HUES6 (cell line): Measurements from ENCODE around the gene RNF150.

Experiments
- H3K27ac ChIP-seq: 2 replicates; pipeline ENCODE4 v1.7.0; 2013; ENCODE audit warnings: low read depth, mild to moderate bottlenecking, low read length, inconsistent platforms
- H3K27me3 ChIP-seq: 2 replicates; pipeline ENCODE4 v1.6.1; 2013; ENCODE audit warnings: low read length; ENCODE audit not compliant: control insufficient read depth, insufficient read depth
- H3K36me3 ChIP-seq: 2 replicates; pipeline ENCODE4 v1.6.1; 2013; ENCODE audit warnings: low read length; ENCODE audit not compliant: control insufficient read depth, insufficient read depth
- H3K4me1 ChIP-seq: 2 replicates; pipeline ENCODE4 v1.6.1; 2013; ENCODE audit warnings: low read length; ENCODE audit not compliant: control insufficient read depth, insufficient read depth
- H3K4me3 ChIP-seq: 2 replicates; pipeline ENCODE4 v1.5.1; 2013; ENCODE audit warnings: low read depth, low read length
- H3K9ac ChIP-seq: one replicate; pipeline ENCODE4 v1.6.1; 2013; ENCODE audit warnings: mild to moderate bottlenecking, low read length
- H3K9me3 ChIP-seq: 2 replicates; pipeline ENCODE4 v1.6.1; 2013; ENCODE audit warnings: low read depth, low read length; ENCODE audit not compliant: control insufficient read depth, insufficient read depth

Gene RNF150

GRCh38 chr4:141046255-141046654 is 87.0 kb downstream of the RNF150 start:
- Histone ChIP-seq H3K27ac (no peak overlapping the region), H3K4me3 (no peak overlapping the region), H3K9ac (no peak overlapping the region), H3K4me1 (0 out of 2 replicates have a peak, but pooled peaks cover under 1% of the 10 kb centered on the region), H3K36me3 (no peaks in the 10 kb centered on the region), H3K9me3 (peaks cover 12% of the 10 kb centered on the region), H3K27me3 (no peaks in the 10 kb centered on the region)

DNA sequence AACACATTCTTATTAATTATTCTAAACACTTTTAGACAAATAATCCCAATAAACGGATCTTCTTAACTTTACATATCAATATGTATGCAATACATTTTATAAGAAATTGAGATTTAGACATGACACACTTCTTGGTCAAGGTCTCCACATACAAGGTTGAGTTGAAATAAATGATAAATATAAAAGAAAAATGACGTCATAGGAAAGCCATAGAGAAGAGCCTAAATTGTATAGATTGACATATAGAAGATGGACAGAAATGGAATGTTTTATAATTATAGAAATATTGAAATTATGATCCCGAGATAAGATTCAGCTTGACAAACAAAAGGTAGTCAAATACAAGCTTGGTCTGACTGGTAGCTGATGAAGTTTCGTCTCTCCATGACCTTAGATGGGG is 87.4 kb downstream of the RNF150 start:
- H3K4me1 ChIP-seq = peaks cover 3% of the 10 kb centered on the region; the same call in 1 of the 2 replicates

DNA sequence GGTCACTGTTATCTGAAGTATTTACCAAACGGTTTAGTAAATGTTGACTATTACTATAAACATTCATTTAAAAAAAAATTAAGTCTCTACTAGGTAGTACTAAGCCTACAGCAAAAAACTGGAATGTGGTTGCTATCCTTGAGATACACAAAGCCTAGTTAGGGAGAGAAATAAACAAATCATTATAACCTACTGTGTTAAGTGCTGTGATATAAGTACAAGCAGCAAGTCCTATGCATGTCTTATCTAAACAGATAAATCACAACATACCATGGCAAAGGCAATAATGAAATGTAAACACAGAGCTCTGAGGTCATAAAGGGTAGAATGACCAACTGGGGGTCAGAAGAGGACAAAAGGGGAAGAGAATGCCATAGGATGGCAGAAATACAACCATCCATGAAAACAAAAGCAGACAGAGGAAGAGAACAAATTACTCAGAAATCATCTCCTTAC is 92.2 kb downstream of the RNF150 start:
- H3K9me3 ChIP-seq = no peaks in the 10 kb centered on the region
- no peak overlapping the region for H3K27ac ChIP-seq

More for the DNA sequence above, 87.4 kb downstream of the RNF150 start:
- no peak overlapping the region for H3K9ac ChIP-seq
- no peak overlapping the region for H3K4me3 ChIP-seq
- no peak overlapping the region for H3K27ac ChIP-seq
- peaks cover 8% of the 10 kb centered on the region for H3K9me3 ChIP-seq
- H3K27me3 ChIP-seq = no peaks in the 10 kb centered on the region
- H3K36me3 ChIP-seq = no peaks in the 10 kb centered on the region

GRCh38 chr4:141039156-141039555 is 94.1 kb downstream of the RNF150 start:
- Histone ChIP-seq H3K27ac (no peak overlapping the region), H3K9ac (no peak overlapping the region), H3K36me3 (no peaks in the 10 kb centered on the region), H3K4me1 (peaks cover 3% of the 10 kb centered on the region; the same call in 1 of the 2 replicates), H3K27me3 (no peaks in the 10 kb centered on the region), H3K9me3 (no peaks in the 10 kb centered on the region), H3K4me3 (no peak overlapping the region)

More for the DNA sequence above, 92.2 kb downstream of the RNF150 start:
- Histone ChIP-seq H3K27me3 (no peaks in the 10 kb centered on the region), H3K4me1 (peaks cover 3% of the 10 kb centered on the region; the same call in 1 of the 2 replicates), H3K36me3 (no peaks in the 10 kb centered on the region), H3K4me3 (no peak overlapping the region), H3K9ac (no peak overlapping the region)

GRCh38 chr4:141038428-141038827 is 94.8 kb downstream of the RNF150 start:
- H3K36me3 ChIP-seq = no peaks in the 10 kb centered on the region

DNA sequence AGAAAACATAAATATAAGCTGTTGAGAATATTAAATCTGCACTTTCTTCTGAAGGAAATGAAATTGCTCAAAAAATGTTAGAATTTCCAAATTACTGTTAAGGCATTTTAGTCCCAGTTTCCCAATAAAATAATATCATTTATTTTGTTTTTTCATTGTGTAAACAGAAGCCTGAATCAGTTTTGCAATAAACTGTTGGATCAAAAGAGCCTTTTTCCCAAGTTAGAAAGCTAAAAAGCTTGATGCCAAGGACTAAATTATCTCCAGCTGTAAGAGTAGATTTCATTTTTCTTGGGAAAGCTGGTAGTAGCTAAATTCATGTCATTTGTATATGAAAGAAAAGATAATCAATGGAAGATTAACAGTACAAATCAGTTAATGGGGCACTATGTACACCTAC is 95.8 kb downstream of the RNF150 start:
- H3K9me3 ChIP-seq = no peaks in the 10 kb centered on the region
- no peak overlapping the region for H3K9ac ChIP-seq
- H3K27ac ChIP-seq = no peak overlapping the region
- no peaks in the 10 kb centered on the region for H3K27me3 ChIP-seq
- peaks cover 3% of the 10 kb centered on the region; the same call in 1 of the 2 replicates for H3K4me1 ChIP-seq
- H3K36me3 ChIP-seq = no peaks in the 10 kb centered on the region
- H3K4me3 ChIP-seq = no peak overlapping the region

More at GRCh38 chr4:141038428-141038827, 94.8 kb downstream of the RNF150 start:
- Histone ChIP-seq H3K4me1 (peaks cover 3% of the 10 kb centered on the region; the same call in 1 of the 2 replicates), H3K9me3 (no peaks in the 10 kb centered on the region), H3K27ac (no peak overlapping the region), H3K9ac (no peak overlapping the region), H3K27me3 (no peaks in the 10 kb centered on the region), H3K4me3 (no peak overlapping the region)

- no peak overlapping the region for H3K27ac ChIP-seq
- H3K36me3 ChIP-seq = no peaks in the 10 kb centered on the region
- no peaks in the 10 kb centered on the region for H3K9me3 ChIP-seq
- no peaks in the 10 kb centered on the region for H3K27me3 ChIP-seq
- H3K4me3 ChIP-seq = no peak overlapping the region
- H3K4me1 ChIP-seq = peaks cover 3% of the 10 kb centered on the region; the same call in 1 of the 2 replicates
- no peak overlapping the region for H3K9ac ChIP-seq
Measured at GRCh38 chr4:141036786-141037185, 96.5 kb downstream of the RNF150 start.

GRCh38 chr4:141035920-141036319 is 97.3 kb downstream of the RNF150 start:
- H3K27ac ChIP-seq = no peak overlapping the region
- H3K9ac ChIP-seq = no peak overlapping the region
- no peaks in the 10 kb centered on the region for H3K27me3 ChIP-seq
- no peak overlapping the region for H3K4me3 ChIP-seq
- H3K9me3 ChIP-seq = no peaks in the 10 kb centered on the region
- no peaks in the 10 kb centered on the region for H3K4me1 ChIP-seq
- H3K36me3 ChIP-seq = no peaks in the 10 kb centered on the region

GRCh38 chr4:141028024-141028529 is 105.2 kb downstream of the RNF150 start:
- Histone ChIP-seq H3K4me3 (no peak overlapping the region), H3K36me3 (no peaks in the 10 kb centered on the region), H3K9ac (no peak overlapping the region), H3K27me3 (no peaks in the 10 kb centered on the region), H3K9me3 (no peaks in the 10 kb centered on the region), H3K27ac (no peak overlapping the region), H3K4me1 (no peaks in the 10 kb centered on the region)

- Histone ChIP-seq H3K4me3 (no peak overlapping the region), H3K9me3 (no peaks in the 10 kb centered on the region), H3K27ac (no peak overlapping the region), H3K27me3 (no peaks in the 10 kb centered on the region), H3K9ac (no peak overlapping the region), H3K4me1 (no peaks in the 10 kb centered on the region), H3K36me3 (no peaks in the 10 kb centered on the region)
Measured at GRCh38 chr4:141027421-141027820, 105.8 kb downstream of the RNF150 start.

- H3K27ac ChIP-seq = no peak overlapping the region
- H3K36me3 ChIP-seq = no peaks in the 10 kb centered on the region
- no peak overlapping the region for H3K4me3 ChIP-seq
- H3K4me1 ChIP-seq = no peaks in the 10 kb centered on the region
- H3K9ac ChIP-seq = no peak overlapping the region
- H3K27me3 ChIP-seq = no peaks in the 10 kb centered on the region
- H3K9me3 ChIP-seq = no peaks in the 10 kb centered on the region
Measured at GRCh38 chr4:141026900-141027299, 106.4 kb downstream of the RNF150 start.
